HG03095 (cell line): ENCODE measurements around the gene HFE.
"Not testable (repeated sequence)": the region's sequence is repeated elsewhere in the genome, so short reads cannot be mapped to it uniquely, and the experiment has no call there.

ENCODE experiments used
- ATAC-seq: cut with Tn5 transposase; IDR thresholded peaks from one replicate; pipeline ENCODE4 v1.9.1; 2021; ENCODE audit warnings: moderate library complexity; ENCODE audit not compliant: unreplicated experiment

HFE gene

GRCh38 chr6:26087284-26088115 is at the start of gene HFE:
Gene HFE, plus strand, starts transcription at chr6:26087429. Its CDS starts 12 bp downstream, at chr6:26087441.
- ATAC-seq: no peak

GRCh38 chr6:26041946-26042345 is 45.3 kb upstream of the HFE start:
- no peak for ATAC-seq

- ATAC-seq: peak; percentile 60
Measured at GRCh38 chr6:26043384-26044139, 43.7 kb upstream of the HFE start.

GRCh38 chr6:26044140-26045064 is 42.8 kb upstream of the HFE start:
- ATAC-seq: peak; percentile 17

- ATAC-seq: peak; percentile 48
Measured at GRCh38 chr6:26045065-26045927, 41.9 kb upstream of the HFE start.

GRCh38 chr6:26045928-26046368 is 41.3 kb upstream of the HFE start:
- ATAC-seq: no peak

GRCh38 chr6:26047329-26047728 is 39.9 kb upstream of the HFE start:
- ATAC-seq: not testable (repeated sequence)

GRCh38 chr6:26048590-26048989 is 38.6 kb upstream of the HFE start:
- no peak for ATAC-seq

GRCh38 chr6:26051665-26052310 is 35.4 kb upstream of the HFE start:
- no peak for ATAC-seq

GRCh38 chr6:26052762-26053250 is 34.4 kb upstream of the HFE start:
- ATAC-seq: not testable (repeated sequence)

- ATAC-seq: no peak
Measured at GRCh38 chr6:26053992-26054780, 33.0 kb upstream of the HFE start.

GRCh38 chr6:26054781-26055718 is 32.2 kb upstream of the HFE start:
- peak; percentile 48 for ATAC-seq

GRCh38 chr6:26055719-26056582 is 31.3 kb upstream of the HFE start:
- ATAC-seq: peak; percentile 75

GRCh38 chr6:26056583-26057350 is 30.5 kb upstream of the HFE start:
- no peak for ATAC-seq

- ATAC-seq: no peak
Measured at GRCh38 chr6:26057899-26058298, 29.3 kb upstream of the HFE start.
